ENCODE data around the gene GPR89A.

DNA sequence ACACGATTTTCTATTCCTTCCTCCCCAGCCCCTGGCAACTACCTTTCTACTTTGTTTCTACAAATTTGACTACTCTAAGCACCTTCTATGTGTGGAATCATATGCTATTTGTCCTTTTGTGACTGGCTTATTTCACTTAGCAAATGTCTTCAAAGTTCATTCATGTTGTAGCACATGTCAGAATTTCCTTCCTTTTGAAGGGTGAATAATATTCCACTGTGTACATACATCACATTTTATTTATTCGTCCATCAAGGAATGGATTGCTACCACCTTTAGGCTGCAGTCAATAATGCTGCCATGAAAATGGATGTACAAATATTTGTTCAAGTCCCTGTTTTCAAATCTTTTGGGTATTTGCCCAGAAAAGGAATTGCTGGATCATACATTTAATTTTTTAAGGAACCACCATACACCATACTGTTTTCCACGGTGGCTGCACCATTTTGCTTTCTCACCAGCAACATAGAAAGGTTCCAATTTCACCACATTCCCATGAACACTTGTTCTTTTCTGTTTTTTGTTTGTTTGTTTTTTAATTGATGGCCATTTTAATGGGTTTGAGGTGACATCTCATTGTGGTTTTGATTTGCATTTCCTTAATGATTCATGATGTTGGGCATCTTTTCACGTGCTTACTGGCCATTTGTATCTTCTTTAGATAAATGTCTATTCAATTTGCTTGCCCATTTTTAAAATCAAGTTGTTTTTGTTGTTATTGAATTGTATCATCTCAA lies 102.7 kb downstream of the GPR89A start:
- TF ChIP-seq, protein P1, sequence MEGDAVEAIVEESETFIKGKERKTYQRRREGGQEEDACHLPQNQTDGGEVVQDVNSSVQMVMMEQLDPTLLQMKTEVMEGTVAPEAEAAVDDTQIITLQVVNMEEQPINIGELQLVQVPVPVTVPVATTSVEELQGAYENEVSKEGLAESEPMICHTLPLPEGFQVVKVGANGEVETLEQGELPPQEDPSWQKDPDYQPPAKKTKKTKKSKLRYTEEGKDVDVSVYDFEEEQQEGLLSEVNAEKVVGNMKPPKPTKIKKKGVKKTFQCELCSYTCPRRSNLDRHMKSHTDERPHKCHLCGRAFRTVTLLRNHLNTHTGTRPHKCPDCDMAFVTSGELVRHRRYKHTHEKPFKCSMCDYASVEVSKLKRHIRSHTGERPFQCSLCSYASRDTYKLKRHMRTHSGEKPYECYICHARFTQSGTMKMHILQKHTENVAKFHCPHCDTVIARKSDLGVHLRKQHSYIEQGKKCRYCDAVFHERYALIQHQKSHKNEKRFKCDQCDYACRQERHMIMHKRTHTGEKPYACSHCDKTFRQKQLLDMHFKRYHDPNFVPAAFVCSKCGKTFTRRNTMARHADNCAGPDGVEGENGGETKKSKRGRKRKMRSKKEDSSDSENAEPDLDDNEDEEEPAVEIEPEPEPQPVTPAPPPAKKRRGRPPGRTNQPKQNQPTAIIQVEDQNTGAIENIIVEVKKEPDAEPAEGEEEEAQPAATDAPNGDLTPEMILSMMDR (IDR thresholded peaks at IDR 0.05) = no peak
- no peak for TF ChIP-seq POLR2A (IDR thresholded peaks at IDR 0.05)
